Endothelial cell of umbilical vein (primary cell): Measurements from ENCODE around the gene EPB41L1. TPM values are rescaled to one million over a fixed set of nuclear protein-coding genes. Genes with fewer than 3 reads are reported as not detected.

Experiments
- BruUV-seq: library from RNA; stranded (reverse); fragments of 400-500 nt; replicated peaks from 2 replicates; lab custom pipeline; 2021; lab: Mats Ljungman, UMichigan
- CTCF ChIA-PET: fragments of 300-600, 350-600 bp; sonication (Branson Sonifier 250); formaldehyde crosslinking; loops from one replicate; lab custom pipeline; 2021; ENCODE audit warnings: antibody characterized with exemption, inconsistent platforms; lab: Charles Lee
- POLR2A ChIA-PET: fragments of 300-600, 350-600 bp; sonication (Branson Sonifier 250); formaldehyde crosslinking; loops from one replicate; lab custom pipeline; 2021; ENCODE audit warnings: antibody characterized with exemption, inconsistent platforms; lab: Charles Lee
- DNase-seq: peaks from one replicate; pipeline ENCODE4 v3.0.0-alpha.2; 2011; ENCODE audit warnings: low read depth, low spot score
- FAIRE-seq: peaks from 2 replicates; lab custom pipeline; 2011; peaks lifted over from hg19 to GRCh38; lab: Jason Lieb, UNC
- H2AFZ ChIP-seq: 2 replicates; pipeline ENCODE4 v1.6.0; 2012; ENCODE audit warnings: low read depth, low read length, control low read depth, inconsistent platforms
- H3K27ac ChIP-seq: 2 replicates; pipeline ENCODE4 v1.5.1; 2011; ENCODE audit warnings: low read depth, mild to moderate bottlenecking, control low read depth, low read length, moderate library complexity; ENCODE audit not compliant: insufficient read depth
- H3K27me3 ChIP-seq, 2 experiments: 2 replicates each; pipeline versions ENCODE4 v1.6.0 to v1.6.1; 2011; ENCODE audit warnings: low read length in 2 of 2, mixed read lengths in 1 of 2; ENCODE audit not compliant: control insufficient read depth in 2 of 2, insufficient read depth in 2 of 2
- H3K36me3 ChIP-seq, 2 experiments: 2 replicates in 1 of 2; 3 replicates in 1 of 2; pipeline ENCODE4 v1.5.1; 2011; ENCODE audit warnings: low read length in 2 of 2, mild to moderate bottlenecking in 1 of 2, moderate library complexity in 1 of 2; ENCODE audit not compliant: control insufficient read depth in 2 of 2, insufficient read depth in 2 of 2; ENCODE audit errors: extremely low read depth in 1 of 2
- H3K4me1 ChIP-seq: 3 replicates; pipeline ENCODE4 v1.5.1; 2011; ENCODE audit warnings: mild to moderate bottlenecking, low read length; ENCODE audit not compliant: control insufficient read depth, insufficient read depth; ENCODE audit errors: extremely low read depth
- H3K4me2 ChIP-seq: 2 replicates; pipeline ENCODE4 v1.6.1; 2011; ENCODE audit warnings: low read length, control low read depth, mixed read lengths; ENCODE audit not compliant: insufficient read depth
- H3K4me3 ChIP-seq, 3 experiments: fragments of 200-600 bp in 1 of 3; sonication (generic), shearing (Covaris generic) in 1 of 3; replicated peaks in 1 of 3; 2 replicates each; pipeline ENCODE4 v1.5.1; 2011 to 2016; ENCODE audit warnings: control low read depth in 3 of 3, low read length in 3 of 3, mild to moderate bottlenecking in 2 of 3, inconsistent platforms in 1 of 3, low read depth in 1 of 3, moderate library complexity in 1 of 3; ENCODE audit not compliant: insufficient read depth in 1 of 3
- H3K79me2 ChIP-seq: 2 replicates; pipeline ENCODE4 v1.6.0; 2012; ENCODE audit warnings: low read length, inconsistent platforms; ENCODE audit not compliant: control insufficient read depth, insufficient read depth
- H3K9ac ChIP-seq: replicated peaks from 2 replicates; pipeline ENCODE3; 2011; ENCODE audit warnings: low read length, control low read depth; ENCODE audit not compliant: insufficient read depth; ENCODE audit errors: extremely low read depth
- H3K9me1 ChIP-seq: replicated peaks from 3 replicates; pipeline ENCODE4 v1.6.0; 2011; ENCODE audit warnings: mild to moderate bottlenecking, low read length; ENCODE audit not compliant: control insufficient read depth, insufficient read depth; ENCODE audit errors: extremely low read depth
- H3K9me3 ChIP-seq: replicated peaks from 2 replicates; pipeline ENCODE4 v1.5.1; 2012; ENCODE audit warnings: low read length, inconsistent platforms; ENCODE audit not compliant: control insufficient read depth, insufficient read depth
- H4K20me1 ChIP-seq: replicated peaks from 2 replicates; pipeline ENCODE3; 2011; ENCODE audit warnings: mild to moderate bottlenecking, low read length; ENCODE audit not compliant: control insufficient read depth, insufficient read depth; ENCODE audit errors: extremely low read depth
- CTCF ChIP-seq, 2 donors: IDR thresholded peaks; 1 replicate in 1 of 2; 2 replicates in 1 of 2; pipeline ENCODE4 v1.5.1; 2011; ENCODE audit warnings: low read length in 2 of 2, mild to moderate bottlenecking in 2 of 2, moderate library complexity in 2 of 2, control low read depth in 1 of 2, inconsistent platforms in 1 of 2, low read depth in 1 of 2; ENCODE audit not compliant: insufficient read depth in 1 of 2; ENCODE audit errors: extremely low read depth in 1 of 2
- EZH2 ChIP-seq: IDR thresholded peaks from 2 replicates; pipeline ENCODE4 v1.6.1; 2012; ENCODE audit warnings: borderline replicate concordance, low read depth, mild to moderate bottlenecking, moderate library complexity, low read length, inconsistent platforms; ENCODE audit not compliant: severe bottlenecking
- FOS ChIP-seq: IDR thresholded peaks from 2 replicates; pipeline ENCODE4 v1.6.1; 2011; ENCODE audit warnings: mild to moderate bottlenecking, low read length, moderate library complexity, borderline replicate concordance; ENCODE audit not compliant: insufficient read depth
- GATA2 ChIP-seq: IDR thresholded peaks from 2 replicates; pipeline ENCODE4 v1.7.0; 2011; ENCODE audit warnings: low read depth, mild to moderate bottlenecking, moderate library complexity, mixed read lengths, low read length; ENCODE audit not compliant: insufficient read length, insufficient read depth
- JUN ChIP-seq: IDR thresholded peaks from 2 replicates; pipeline ENCODE4 v1.6.1; 2011; ENCODE audit warnings: borderline replicate concordance, low read depth; ENCODE audit not compliant: insufficient read length, insufficient read depth
- MAX ChIP-seq: IDR thresholded peaks from 2 replicates; pipeline ENCODE4 v1.6.1; 2011; ENCODE audit not compliant: insufficient read depth, insufficient read length
- MYC ChIP-seq: IDR thresholded peaks from one replicate; pipeline ENCODE4 v1.6.1; 2011; ENCODE audit warnings: mild to moderate bottlenecking, low read depth, low read length
- POLR2A ChIP-seq: IDR thresholded peaks from 2 replicates; pipeline ENCODE4 v1.6.1; 2012; ENCODE audit warnings: low read depth, mild to moderate bottlenecking, control low read depth, low read length
- POLR2AphosphoS5 ChIP-seq: IDR thresholded peaks from 2 replicates; pipeline ENCODE4 v1.6.1; 2012; ENCODE audit warnings: low read depth, mild to moderate bottlenecking, control low read depth, low read length, moderate library complexity; ENCODE audit not compliant: insufficient read depth
- dilution Hi-C: fragments of 300-500 bp; cut with MboI; formaldehyde crosslinking; loops from one replicate; pipeline ENCODE4 v1.15.0; 2019; ENCODE audit warnings: low sequenced_read_pairs; ENCODE audit not compliant: extremely low pct_ligation_motif_present
- intact Hi-C: fragments of 100-400 bp; cut with micrococcal nuclease; formaldehyde crosslinking; loops from one replicate; pipeline ENCODE4 v1.10.0; 2022
- polyA plus RNA-seq, 4 experiments: library from polyadenylated mRNA; depleted of rRNA in 3 of 4; stranded (reverse) in 3 of 4; unstranded in 1 of 4; fragments of >200 nt; gene quantifications; 2 replicates each; pipeline versions ENCODE4 v1.2.1 to v1.2.3, GENCODE V29; 2011 to 2012; ENCODE audit warnings: missing spikeins in 1 of 4
- total RNA-seq: library from RNA; stranded (reverse); gene quantifications from 2 replicates; pipeline ENCODE4 v1.2.3, GENCODE V29; 2021

Gene EPB41L1
- total and polyA plus RNA-seq, 2 donors (not counting 3 experiments of a cell fraction or from before 2014, with no cell fraction given): 6.1 to 12.2 TPM

GRCh38 chr20:36106606-36107005 is 47.9 kb upstream of the EPB41L1 start:
- FAIRE-seq: no peak
- H3K9me3 ChIP-seq: no peaks in the 10 kb centered on the region
- dilution Hi-C loops: no loop called here
- no peaks in the 10 kb centered on the region for H4K20me1 ChIP-seq
- BruUV-seq: no TSS peak
- H3K27me3 ChIP-seq: no peaks in the 10 kb centered on the region
- intact Hi-C loops: no loop called here
- peaks cover 4% of the 10 kb centered on the region for H3K4me1 ChIP-seq
- no peaks in the 10 kb centered on the region for H3K36me3 ChIP-seq
- H3K4me3 ChIP-seq: no peak overlapping the region
- no peak for TF ChIP-seq GATA2
- TF ChIP-seq MAX: no peak
- TF ChIP-seq CTCF (IDR thresholded peaks at IDR 0.05; ENCODE audit: extremely low read depth in 1 of 2, insufficient read depth in 1 of 2, low read depth in 1 of 2, low read length in 2 of 2): no peak
- TF ChIP-seq FOS: no peak
- no peak for TF ChIP-seq MYC
- no peak for TF ChIP-seq JUN
- no peak for TF ChIP-seq POLR2AphosphoS5
- no peak for TF ChIP-seq EZH2
- TF ChIP-seq POLR2A: no peak
- no peak overlapping the region for H3K4me2 ChIP-seq
- no peaks in the 10 kb centered on the region for H3K9me1 ChIP-seq
- no peak overlapping the region for H3K9ac ChIP-seq
- DNase-seq: no peak
- CTCF ChIA-PET: interaction anchor here (1.4 to 2.8 kb wide), 2 partner anchors 9 to 32 kb away, joined by 5 to 9 read pairs; no protein-coding TSS in a partner anchor
- POLR2A ChIA-PET: no interaction called here
- no peak overlapping the region for H2AFZ ChIP-seq
- H3K27ac ChIP-seq: no peak overlapping the region
- H3K79me2 ChIP-seq: no peaks in the 10 kb centered on the region
